GM18907 (cell line): ENCODE data around the gene KIAA0586.
"Not testable (repeated sequence)": the region's sequence is repeated elsewhere in the genome, so short reads cannot be mapped to it uniquely, and the experiment has no call there.

Experiments
- ATAC-seq: cut with Tn5 transposase; IDR thresholded peaks from one replicate; pipeline ENCODE4 v1.9.1; 2021; ENCODE audit warnings: mild to moderate bottlenecking, moderate library complexity; ENCODE audit not compliant: unreplicated experiment

The KIAA0586 gene

DNA sequence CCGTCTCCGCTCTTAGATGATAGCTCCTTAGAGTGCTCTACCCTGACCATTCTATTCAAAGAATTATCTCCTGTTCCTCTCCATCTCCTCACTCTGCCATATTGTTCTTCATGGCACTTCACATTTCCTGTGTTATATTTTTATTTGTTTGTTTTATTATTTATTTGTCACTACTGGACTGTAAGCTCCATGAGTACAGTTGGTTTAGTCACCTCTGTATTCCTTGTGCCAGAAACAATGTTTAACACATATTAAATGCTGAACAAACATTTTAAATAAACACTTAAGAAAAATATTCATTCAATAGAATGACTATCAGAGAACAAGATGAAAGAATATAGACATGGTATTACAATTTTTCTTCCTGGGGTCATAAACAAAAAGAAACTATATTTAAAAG lies 35.6 kb downstream of the KIAA0586 start:
- no peak for ATAC-seq

DNA sequence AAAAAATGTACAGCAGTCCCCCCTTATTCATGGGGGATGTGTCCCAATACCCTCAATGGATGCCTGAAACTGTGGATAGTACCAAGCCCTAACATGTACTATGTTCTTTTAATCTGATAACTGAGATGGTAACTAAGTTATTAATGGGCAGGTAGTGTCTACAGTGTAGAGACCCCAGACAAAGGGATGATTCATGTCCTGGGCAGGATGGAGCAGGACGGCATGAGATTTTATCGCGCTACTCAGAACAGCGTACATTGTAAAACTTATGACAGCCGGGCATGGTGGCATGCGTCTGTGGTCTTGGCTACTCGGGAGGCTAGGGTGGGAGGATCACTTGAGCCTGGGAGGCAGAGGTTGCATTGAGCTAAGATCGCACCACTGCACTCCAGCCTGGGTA lies 37.1 kb downstream of the KIAA0586 start:
- no peak for ATAC-seq

DNA sequence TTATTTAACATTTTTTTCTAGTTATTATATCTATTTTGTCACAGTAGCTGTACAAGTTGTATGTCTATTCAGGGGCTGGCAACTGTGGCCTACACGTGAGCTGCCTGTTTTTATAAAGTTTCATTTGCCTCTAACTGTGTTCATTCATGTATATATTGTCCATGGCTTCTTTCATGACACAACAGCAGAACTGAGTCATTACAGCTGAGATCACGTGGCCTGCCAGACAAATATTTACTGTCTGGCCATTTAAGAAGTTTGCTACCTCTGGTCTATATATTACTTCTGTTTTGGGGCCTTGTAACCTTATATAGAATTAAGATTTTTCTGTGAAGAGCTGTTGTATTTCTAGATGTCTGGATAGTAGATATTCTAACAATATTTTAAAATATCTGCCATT lies 37.9 kb downstream of the KIAA0586 start:
- ATAC-seq = no peak

GRCh38 chr14:58466459-58466858 lies 38.9 kb downstream of the KIAA0586 start:
- no peak for ATAC-seq

DNA sequence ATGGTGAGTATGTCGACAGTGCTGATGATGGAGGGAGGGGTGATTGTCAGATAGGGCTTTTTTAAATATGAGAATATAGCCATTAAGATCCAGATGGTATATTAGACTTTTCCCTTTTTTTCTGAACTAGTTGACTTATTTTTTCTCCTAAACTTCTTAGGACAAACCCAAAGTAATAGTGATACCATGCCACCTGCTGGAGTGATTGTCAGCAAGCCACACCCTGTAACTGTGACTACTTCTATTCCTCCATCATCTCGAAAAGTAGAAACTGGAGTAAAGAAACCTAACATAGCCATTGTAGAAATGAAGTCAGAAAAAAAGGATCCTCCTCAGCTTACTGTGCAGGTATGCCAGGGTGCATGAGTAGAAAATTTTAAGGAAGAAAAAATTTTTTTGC lies 40.1 kb downstream of the KIAA0586 start:
- no peak for ATAC-seq

GRCh38 chr14:58469309-58469708 lies 41.8 kb downstream of the KIAA0586 start:
- ATAC-seq = no peak

GRCh38 chr14:58476320-58476719 lies 48.8 kb downstream of the KIAA0586 start:
- ATAC-seq = no peak

DNA sequence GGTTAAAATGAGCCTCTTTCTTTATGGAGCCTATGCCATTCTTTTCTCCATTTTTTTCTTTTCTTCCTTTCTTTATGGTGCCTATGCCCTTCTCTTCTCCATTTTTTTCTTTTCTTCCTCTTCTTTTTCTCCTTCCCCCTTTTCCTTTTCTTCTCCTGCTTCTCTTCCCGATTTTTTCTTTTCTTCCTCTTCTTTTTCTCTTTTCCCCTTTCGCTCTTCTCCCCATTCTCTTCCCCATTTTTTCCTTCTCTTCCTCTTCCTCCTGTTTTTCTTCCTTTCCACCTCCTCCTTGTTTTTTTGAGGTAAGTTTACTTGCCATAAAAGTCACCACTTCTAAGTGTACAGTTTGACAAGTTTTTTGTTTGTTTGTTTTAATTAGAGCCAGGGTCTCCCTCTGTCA lies 50.1 kb downstream of the KIAA0586 start:
- no peak for ATAC-seq

DNA sequence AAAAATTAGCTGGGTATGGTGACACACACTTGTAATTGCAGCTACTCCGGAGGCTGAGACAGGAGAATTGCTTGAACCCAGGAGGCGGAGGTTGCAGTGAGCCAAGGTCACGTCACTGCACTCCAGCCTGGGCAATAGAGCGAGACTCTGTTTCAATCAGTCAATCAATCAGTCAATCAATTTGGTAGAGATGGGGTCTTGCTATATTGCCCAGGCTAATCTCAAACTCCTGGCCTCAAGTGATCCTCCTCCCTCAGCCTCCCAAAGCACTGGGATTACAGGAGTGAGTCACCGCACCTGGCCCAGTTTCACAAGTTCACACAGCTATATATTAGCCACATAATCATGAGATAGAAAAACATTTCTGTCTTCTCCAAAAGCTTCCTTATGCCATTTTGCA lies 50.8 kb downstream of the KIAA0586 start:
- not testable (repeated sequence) for ATAC-seq

- ATAC-seq = no peak
Observed at GRCh38 chr14:58479975-58480374, 52.5 kb downstream of the KIAA0586 start.

GRCh38 chr14:58484176-58484575 lies 56.7 kb downstream of the KIAA0586 start:
- ATAC-seq = no peak

DNA sequence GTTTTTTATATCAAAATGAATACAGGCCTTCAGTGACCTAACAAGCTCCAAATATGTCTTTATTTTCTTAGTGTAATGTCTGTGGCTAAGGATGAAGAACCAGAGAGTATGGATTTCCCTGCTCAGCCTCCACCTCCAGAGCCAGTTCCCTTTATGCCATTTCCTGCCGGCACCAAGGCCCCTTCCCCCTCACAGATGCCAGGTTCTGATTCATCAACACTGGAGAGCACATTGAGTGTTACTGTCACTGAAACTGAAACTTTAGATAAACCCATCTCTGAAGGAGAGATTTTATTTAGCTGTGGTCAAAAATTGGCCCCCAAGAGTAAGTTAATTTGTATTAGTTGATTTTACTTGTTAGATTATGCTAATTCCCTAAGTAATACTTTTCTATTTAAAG lies 61.0 kb downstream of the KIAA0586 start:
- ATAC-seq = no peak

- ATAC-seq = no peak
Observed at GRCh38 chr14:58491593-58491992, 64.1 kb downstream of the KIAA0586 start.

DNA sequence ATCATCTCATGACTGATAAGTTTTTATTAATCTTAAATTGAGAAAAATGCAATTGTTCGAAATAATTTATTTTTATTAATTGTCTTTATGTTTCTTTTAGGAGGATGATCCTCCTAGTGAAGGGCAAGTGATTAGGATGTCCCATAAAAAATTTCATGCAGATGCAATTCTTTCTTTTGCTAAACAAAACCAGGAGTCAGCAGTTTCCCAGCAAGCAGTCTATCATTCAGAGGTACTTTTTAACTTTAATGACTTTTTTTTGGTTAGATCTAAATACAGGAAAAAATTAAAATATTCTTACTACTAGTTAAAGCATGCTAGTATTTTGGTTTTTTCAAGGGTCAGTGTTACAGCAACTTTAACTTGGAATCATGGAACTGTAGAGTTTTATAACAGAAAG lies 64.5 kb downstream of the KIAA0586 start:
- no peak for ATAC-seq

DNA sequence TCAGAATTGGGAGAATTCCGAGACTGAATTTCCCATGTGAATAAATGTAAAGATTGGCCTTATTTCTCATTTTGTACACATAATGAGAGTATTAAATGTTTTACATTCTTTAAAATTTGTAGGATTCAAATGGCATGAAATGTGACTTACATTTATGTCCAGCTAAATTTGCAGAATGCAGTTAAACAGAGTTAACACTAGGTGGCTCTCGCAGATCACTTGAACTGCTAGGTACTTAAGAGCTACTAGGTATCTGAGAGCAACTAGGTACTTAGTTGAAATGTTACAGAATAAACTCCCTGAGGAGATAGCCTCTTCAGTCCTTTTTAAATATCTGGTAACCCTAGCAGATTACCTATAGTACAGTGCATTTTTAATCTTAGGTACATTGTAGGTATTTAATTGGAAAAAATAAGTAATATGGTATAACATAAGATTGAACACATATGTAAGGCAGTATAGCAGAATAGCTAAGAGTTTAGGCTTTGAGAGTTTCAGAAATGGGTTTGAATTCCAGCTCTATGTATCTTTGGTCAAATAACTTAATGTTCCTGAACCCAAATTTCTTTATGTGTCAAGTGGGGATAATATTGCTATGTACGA lies 73.8 kb downstream of the KIAA0586 start:
- ATAC-seq = no peak

DNA sequence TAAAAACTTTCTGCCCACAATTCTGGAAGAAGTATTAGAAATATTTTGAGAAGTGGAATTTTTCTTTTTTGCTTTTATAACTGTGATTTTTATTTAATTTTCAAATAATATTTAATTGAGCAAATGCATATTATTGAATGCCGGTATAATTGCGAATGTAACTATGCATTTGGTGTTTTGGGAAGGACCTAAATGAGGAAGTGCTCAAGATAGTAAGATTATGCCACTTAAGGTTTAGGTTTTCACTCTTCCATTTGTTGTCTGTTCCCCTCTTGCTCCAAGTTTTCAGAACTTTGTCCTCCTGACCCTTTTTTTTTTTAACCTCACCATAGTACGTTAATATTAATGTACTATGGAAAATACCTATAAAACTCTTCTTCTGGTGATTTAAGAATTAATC lies 85.8 kb downstream of the KIAA0586 start:
- no peak for ATAC-seq

DNA sequence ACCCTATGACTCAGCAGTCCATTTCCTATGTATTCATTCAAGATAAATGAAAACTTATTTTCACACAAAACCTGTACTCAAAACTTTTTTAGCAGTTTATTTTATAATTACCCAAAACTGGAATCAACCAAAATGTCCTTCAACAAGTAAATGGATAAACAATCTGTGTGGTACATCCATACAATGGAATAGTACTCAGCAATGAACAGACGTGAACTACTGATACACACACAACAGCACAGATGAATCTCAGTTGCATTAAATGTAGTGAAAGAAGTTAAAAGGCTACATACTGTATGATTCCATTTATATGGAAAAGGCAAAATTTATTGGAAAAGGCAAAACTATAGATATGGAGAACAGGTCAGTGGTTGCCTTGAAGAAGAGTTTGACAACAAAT lies 90.1 kb downstream of the KIAA0586 start:
- ATAC-seq = no peak

- not testable (repeated sequence) for ATAC-seq
Observed at GRCh38 chr14:58525691-58526090, 98.2 kb downstream of the KIAA0586 start.

DNA sequence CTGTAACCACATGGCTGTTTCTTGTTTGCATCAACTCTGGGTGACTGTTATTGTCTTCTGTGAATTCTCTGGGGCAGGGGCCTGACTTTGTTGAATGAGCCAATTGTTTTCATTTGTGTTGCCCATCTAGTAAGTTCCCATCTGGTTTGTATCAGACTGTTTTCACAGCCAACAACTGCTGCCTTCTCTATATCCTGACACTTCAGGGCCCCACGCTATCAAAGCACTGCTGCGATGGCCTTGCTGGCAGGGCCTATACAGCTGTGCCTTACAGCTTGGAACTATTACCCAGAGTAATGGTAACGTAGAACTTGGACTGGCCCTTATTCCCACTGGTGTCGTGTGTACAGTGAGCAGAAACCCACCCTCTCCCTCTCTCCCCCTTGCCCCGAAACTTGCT lies 105.9 kb downstream of the KIAA0586 start:
- no peak for ATAC-seq

DNA sequence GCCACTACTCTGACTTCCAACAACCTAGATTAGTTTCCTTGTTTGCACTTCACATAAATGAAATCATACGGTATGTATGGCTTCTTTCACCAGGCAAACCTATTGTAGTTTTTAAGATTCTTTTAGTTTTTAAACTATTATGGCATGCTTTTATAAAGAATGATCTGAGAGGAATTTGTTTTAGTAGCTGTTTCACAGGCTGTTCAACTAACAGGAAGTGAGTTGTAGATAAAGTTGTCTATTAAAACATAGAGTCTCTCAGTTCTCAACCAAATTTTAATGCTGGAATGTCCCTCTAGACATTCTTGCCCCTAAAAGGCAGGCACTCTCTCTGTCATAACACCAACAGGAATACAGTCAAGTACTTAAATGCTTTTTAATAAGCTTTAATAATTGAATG lies 107.5 kb downstream of the KIAA0586 start:
- ATAC-seq = no peak

DNA sequence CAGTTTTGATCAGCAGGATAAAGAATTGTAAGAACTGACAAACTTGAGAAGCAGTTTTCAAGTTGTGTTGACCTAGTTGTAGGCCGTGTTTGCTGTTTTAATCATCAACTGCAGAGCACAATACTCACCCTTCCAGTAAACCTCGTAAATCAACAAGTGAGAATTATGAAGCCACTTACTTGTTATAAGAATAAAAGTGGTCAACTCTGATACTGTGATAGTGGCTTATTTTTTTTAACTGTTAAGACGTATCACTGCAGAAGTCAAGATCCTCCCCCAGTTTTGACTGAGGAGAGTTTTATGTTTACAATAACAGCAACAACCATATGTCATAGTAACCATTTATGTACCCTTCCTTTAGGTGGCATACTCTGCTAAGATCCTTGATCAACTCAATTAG lies 109.5 kb downstream of the KIAA0586 start:
- ATAC-seq = no peak

- ATAC-seq = no peak
Observed at GRCh38 chr14:58540749-58541632, 113.5 kb downstream of the KIAA0586 start.

GRCh38 chr14:58541633-58542022 lies 114.1 kb downstream of the KIAA0586 start:
- no peak for ATAC-seq
